Transverse colon (tissue), 4 donors: Measurements from ENCODE around the gene CD79B.

Experiments
- CTCF ChIP-seq, 5 experiments: fragments of 200-600 bp in 3 of 5; fragments of 450-650 bp in 2 of 5; sonication (generic) in 3 of 5; IDR thresholded peaks; 1 replicate in 2 of 5; 2 replicates in 3 of 5; pipeline ENCODE4 v1.5.1; 2016 to 2017; ENCODE audit warnings: antibody characterized with exemption in 5 of 5, inconsistent platforms in 3 of 5, mild to moderate bottlenecking in 2 of 5, moderate library complexity in 1 of 5
- EP300 ChIP-seq: sonication (generic); formaldehyde crosslinking; IDR thresholded peaks from one replicate; pipeline ENCODE4 v1.6.1; 2017; ENCODE audit warnings: antibody characterized with exemption, low read depth
- POLR2A ChIP-seq: fragments of 450-650 bp; IDR thresholded peaks from one replicate; pipeline ENCODE4 v1.6.1; 2016; ENCODE audit warnings: antibody characterized with exemption, mild to moderate bottlenecking, moderate library complexity
- POLR2AphosphoS5 ChIP-seq, 3 donors: sonication (generic); formaldehyde crosslinking; IDR thresholded peaks; one replicate each; pipeline ENCODE4 v1.6.1; 2016; ENCODE audit warnings: antibody characterized with exemption in 3 of 3

- no peak for TF ChIP-seq CTCF (IDR thresholded peaks at IDR 0.05)
- TF ChIP-seq EP300 = no peak
- TF ChIP-seq POLR2A = no peak
- TF ChIP-seq POLR2AphosphoS5 (IDR thresholded peaks at IDR 0.05) = no peak
Observed at GRCh38 chr17:63918305-63918704, 13.8 kb downstream of the CD79B start.
